Right atrium auricular region (tissue), 2 donors: Measurements from ENCODE around the gene MSL3B.

Experiments used
- DNase-seq: peaks from one replicate; pipeline ENCODE4 v3.0.0-alpha.2; 2019; ENCODE audit warnings: low spot score
- H3K27ac ChIP-seq, 2 donors: fragments of 200-600 bp; sonication (generic); 1 replicate in 1 of 2; 2 replicates in 1 of 2; pipeline ENCODE4 v1.5.1; 2016 to 2019
- H3K27me3 ChIP-seq, 2 donors: fragments of 200-600 bp; sonication (generic); one replicate each; pipeline versions ENCODE4 v1.5.1 to v1.6.0; 2017 to 2019
- H3K36me3 ChIP-seq: fragments of 200-600 bp; sonication (generic); one replicate; pipeline ENCODE4 v1.5.1; 2016
- H3K4me1 ChIP-seq, 2 donors: fragments of 200-600 bp; sonication (generic); one replicate each; pipeline versions ENCODE4 v1.5.1 to v1.6.0; 2017 to 2019
- H3K4me3 ChIP-seq, 2 donors: fragments of 200-600 bp; sonication (generic); 1 replicate in 1 of 2; 2 replicates in 1 of 2; pipeline ENCODE4 v1.5.1; 2017 to 2019; ENCODE audit warnings: mild to moderate bottlenecking in 1 of 2, moderate library complexity in 1 of 2
- H3K9me3 ChIP-seq, 2 donors: fragments of 200-600 bp; sonication (generic); one replicate each; pipeline ENCODE4 v1.5.1; 2019
- TF ChIP-seq, protein P1 (sequence below), 2 donors: fragments of 200-600 bp; sonication (generic); IDR thresholded peaks; one replicate each; pipeline ENCODE4 v1.5.1; 2019; ENCODE audit warnings: antibody characterized with exemption in 2 of 2

MSL3B gene

DNA sequence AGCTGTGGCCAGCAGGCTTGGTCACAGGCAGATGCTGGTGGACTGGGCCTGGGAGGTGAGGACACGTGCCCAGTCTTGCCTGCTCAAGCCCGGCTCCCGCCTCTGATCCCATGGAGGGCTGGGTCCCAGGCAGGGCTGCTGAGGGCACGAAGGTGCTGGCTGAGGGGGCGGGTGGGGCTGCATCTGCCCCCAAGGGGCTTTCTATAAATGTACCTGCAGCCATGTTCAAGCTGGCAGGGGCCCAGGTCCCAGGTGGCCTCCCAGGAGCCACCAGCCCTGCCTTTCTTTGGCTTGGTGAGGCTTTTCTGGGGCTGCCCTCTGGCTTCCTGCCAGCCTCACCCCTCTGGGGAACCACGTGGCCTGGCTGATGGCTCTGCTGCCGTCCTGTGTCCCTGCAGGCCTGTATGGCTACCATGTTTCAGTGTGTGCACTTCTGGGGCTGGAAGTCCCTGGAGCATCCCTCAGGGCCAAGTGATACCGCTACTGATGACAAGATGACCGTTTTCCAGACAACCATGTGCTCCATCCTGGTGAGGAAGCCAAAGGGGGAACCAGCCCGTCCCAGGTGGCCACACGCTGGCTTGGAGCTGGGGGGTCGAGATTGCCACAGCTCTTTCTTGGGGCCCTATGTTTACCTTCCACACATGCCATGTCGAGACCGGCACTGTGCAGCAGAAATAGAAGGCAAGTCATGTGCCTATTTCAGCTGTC lies 37.0 kb downstream of the MSL3B start:
- H3K4me3 ChIP-seq, result no peak overlapping the region
- no peak for DNase-seq
- H3K36me3 ChIP-seq, result no peaks in the 10 kb centered on the region
- H3K27me3 ChIP-seq, result no peaks in the 10 kb centered on the region
- TF ChIP-seq, protein P1, sequence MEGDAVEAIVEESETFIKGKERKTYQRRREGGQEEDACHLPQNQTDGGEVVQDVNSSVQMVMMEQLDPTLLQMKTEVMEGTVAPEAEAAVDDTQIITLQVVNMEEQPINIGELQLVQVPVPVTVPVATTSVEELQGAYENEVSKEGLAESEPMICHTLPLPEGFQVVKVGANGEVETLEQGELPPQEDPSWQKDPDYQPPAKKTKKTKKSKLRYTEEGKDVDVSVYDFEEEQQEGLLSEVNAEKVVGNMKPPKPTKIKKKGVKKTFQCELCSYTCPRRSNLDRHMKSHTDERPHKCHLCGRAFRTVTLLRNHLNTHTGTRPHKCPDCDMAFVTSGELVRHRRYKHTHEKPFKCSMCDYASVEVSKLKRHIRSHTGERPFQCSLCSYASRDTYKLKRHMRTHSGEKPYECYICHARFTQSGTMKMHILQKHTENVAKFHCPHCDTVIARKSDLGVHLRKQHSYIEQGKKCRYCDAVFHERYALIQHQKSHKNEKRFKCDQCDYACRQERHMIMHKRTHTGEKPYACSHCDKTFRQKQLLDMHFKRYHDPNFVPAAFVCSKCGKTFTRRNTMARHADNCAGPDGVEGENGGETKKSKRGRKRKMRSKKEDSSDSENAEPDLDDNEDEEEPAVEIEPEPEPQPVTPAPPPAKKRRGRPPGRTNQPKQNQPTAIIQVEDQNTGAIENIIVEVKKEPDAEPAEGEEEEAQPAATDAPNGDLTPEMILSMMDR (IDR thresholded peaks at IDR 0.05), result no peak
- no peaks in the 10 kb centered on the region for H3K4me1 ChIP-seq
- no peak overlapping the region for H3K27ac ChIP-seq
- no peaks in the 10 kb centered on the region for H3K9me3 ChIP-seq

DNA sequence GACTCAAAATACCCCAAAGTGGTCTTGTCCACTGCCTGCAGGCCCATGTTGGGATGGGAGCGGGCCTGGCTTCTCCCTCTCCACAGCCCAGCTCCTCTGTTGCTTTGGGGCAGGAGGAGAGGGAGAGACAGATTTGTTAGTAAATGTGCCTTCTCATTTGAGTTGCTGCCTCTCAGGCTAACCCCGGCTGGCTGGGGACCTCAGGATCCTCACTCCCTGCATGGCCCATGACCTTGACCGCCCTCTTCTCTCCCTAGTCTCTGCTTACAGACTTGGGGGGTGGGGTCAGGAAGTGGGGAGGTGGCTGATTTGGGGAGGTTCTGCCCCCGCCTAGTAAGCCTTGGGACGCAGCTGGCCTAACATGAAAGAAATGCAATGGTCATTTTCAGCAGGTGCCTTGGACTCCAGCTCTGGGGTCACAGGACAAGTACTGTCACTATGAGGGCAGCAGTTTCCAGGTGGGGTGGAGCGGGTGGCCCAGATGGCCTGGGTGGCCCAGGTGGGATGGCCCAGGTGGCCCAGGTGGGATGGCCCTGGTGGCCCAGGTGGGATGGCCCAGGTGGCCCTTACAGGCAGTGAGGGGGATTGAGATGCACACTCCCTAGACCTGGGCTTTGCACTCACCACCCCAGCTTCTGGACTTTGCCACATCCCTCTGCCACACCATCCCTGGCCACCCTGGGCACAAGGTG lies 37.9 kb downstream of the MSL3B start:
- Histone ChIP-seq H3K9me3 (no peaks in the 10 kb centered on the region), H3K36me3 (no peaks in the 10 kb centered on the region)
- DNase-seq, result no peak

DNA sequence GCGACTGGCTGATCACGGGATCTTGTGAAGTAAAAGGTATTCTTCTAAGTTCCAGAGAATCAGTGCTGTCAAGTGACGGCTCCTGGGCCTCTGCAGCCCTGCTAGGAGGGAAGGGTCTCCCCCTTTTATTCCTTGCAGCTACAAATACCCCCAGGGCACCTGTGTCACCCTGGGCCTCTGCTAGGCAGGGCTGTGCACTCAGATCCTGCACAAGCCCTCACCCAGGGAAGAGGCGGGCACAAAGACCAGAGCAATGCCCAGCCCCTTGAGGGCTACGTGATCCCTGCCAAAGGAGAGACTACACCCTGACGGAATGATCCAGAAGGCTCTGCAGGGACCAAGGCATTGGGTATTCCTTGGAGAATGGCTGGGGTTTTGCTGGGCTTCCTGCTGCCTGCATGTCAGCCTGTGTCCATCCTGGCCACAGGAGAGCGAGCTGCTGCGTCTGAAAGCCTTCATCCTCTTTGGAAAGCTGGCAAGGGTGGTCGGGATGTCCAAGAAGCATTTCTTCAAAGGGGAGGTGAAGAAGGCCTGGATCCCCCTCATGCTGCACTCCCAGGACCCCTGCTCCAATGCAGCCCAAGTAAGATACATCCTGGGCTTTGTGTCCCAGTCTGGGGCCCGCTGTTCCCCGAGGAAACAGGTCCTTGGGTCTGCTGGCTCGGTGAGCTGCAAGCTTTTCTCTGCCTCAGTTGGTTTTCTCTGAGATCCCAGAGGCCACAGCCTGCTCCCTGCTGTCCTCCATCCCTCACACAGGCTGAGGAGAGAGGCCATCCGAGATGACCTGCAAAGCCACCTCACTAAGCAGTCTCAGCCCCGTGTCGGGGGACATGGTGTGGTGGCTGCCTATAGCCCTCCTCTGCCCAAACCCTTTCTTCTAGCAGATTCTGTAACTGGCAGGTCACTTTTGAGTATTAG lies 38.7 kb downstream of the MSL3B start:
- H3K4me3 ChIP-seq, result no peak overlapping the region
- H3K9me3 ChIP-seq, result no peaks in the 10 kb centered on the region
- H3K4me1 ChIP-seq, result no peaks in the 10 kb centered on the region
- no peaks in the 10 kb centered on the region for H3K36me3 ChIP-seq
- TF ChIP-seq, protein P1 (IDR thresholded peaks at IDR 0.05), result no peak
- no peak overlapping the region for H3K27ac ChIP-seq
- H3K27me3 ChIP-seq, result no peaks in the 10 kb centered on the region
- DNase-seq, result no peak

More for the DNA sequence above, 37.9 kb downstream of the MSL3B start:
- Histone ChIP-seq H3K4me3 (no peak overlapping the region), H3K27ac (no peak overlapping the region), H3K27me3 (no peaks in the 10 kb centered on the region), H3K4me1 (no peaks in the 10 kb centered on the region)
- TF ChIP-seq, protein P1 (IDR thresholded peaks at IDR 0.05), result no peak

DNA sequence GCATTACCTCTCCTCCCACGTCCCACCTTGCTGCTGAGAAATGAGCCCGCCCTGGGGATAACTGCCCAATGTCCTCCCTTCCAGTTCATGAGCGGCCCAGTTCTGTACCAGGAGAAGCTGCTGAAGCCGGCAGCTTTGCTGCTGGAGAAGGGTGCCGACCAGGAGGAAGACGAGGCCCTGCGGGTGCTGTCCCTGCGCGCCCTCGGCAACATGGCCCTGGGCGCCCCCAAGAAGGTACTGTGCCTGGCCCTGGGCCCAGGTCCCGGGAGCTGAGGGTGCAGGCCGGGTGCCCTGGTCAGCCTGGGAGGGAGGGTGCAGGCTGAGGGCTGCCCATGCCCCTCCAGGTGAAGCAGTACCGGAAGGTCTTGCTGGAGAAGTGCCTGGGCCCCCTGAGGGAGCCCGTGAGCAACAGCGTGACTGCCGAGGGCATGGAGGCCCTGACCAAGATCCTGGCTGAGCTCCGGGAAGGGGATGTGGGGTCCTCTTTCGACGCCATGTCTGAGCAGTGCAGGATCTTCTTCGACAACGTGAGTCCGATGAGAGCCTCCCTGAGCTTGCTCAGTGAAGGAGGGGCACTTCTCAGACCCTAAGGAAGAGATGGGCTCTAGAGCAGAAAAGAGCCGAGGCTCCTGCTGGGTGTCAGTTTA lies 39.5 kb downstream of the MSL3B start:
- H3K9me3 ChIP-seq, result no peaks in the 10 kb centered on the region
- H3K27me3 ChIP-seq, result no peaks in the 10 kb centered on the region
- H3K36me3 ChIP-seq, result no peaks in the 10 kb centered on the region
- H3K4me3 ChIP-seq, result no peak overlapping the region
- TF ChIP-seq, protein P1 (IDR thresholded peaks at IDR 0.05), result no peak
- no peak overlapping the region for H3K27ac ChIP-seq
- no peaks in the 10 kb centered on the region for H3K4me1 ChIP-seq
- DNase-seq, result no peak

DNA sequence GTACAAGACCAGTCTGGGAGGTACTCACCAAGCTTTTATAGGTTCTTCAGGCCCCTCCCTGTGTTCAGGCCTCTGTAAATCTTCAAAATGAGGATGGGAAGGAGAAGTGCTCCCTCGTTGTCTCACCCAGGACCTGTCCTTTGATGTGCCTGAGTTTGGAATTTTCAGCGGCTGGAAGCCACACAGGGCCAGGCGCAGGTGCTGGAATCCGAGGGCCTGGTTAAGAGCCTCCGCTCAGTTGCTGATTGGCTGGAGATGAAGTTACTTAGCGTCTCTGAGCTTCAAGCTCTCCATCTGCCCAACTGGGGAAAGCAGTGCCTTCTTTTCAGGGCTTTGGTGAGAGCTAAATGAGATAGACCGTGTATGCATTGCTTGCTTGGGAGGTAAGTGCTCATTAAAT lies 43.8 kb downstream of the MSL3B start:
- Histone ChIP-seq H3K27me3 (no peaks in the 10 kb centered on the region), H3K4me1 (no peaks in the 10 kb centered on the region), H3K9me3 (no peaks in the 10 kb centered on the region), H3K36me3 (no peaks in the 10 kb centered on the region), H3K4me3 (no peak overlapping the region), H3K27ac (no peak overlapping the region)
- TF ChIP-seq, protein P1 (IDR thresholded peaks at IDR 0.05), result no peak
- DNase-seq, result no peak
